Measurements from ENCODE around the gene APOC1.

DNA sequence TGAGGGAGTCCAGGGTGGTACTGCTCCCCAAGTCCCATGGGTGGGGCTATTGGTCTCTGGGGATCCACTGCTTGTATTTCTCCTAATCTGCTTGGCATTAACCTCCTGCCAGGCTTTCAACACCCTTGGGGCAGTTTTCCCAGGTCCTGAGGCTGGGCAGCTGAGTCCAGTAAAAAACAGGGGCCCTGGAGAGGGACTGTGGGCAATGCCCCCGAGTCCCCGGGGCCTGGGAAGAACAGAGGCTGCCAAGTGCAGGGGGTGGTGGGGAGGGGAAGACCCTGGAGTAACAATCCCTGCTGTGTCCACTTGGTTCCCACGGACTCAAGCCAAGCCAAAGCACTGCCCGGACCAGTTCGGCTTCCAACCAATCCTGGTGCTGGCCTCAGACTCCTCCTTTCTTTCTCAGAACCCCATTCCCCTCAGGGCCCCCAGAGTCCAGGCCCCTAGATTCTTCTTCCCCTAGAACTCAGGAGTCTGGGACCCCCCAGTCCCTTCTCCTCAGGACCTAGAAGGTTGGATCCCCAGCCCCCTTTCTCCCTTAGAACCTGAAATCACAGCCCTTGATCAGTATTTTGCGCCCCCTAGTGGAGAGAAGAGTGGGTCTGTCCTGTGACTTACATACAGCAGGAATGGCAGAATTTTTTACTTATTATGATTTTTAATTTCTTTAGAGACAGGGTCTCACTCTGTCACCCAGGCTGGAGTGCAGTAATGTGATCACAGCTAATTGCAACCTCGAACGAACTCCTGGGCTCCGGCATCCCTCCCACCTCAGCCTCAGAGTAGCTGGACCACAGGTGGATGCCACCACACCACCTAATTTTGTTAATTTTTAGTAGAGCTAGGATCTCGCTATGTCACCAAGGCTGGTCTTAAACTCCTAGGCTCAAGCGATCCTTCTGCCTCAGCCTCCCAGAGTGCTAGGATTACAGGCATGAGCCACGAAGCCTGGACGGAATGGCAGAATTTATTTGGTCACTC is 37.1 kb downstream of the APOC1 start:
- TF ChIP-seq TCF4 (CRISPR knock-in tag; IDR thresholded peaks at IDR 0.05; ENCODE audit: borderline replicate concordance) (no peak), ZNF70 (CRISPR knock-in tag; IDR thresholded peaks at IDR 0.05) (no peak), ZFP3 (CRISPR knock-in tag; IDR thresholded peaks at IDR 0.05) (no peak), GLIS3 (CRISPR knock-in tag; IDR thresholded peaks at IDR 0.05) (no peak), ZNF8 (CRISPR knock-in tag; IDR thresholded peaks at IDR 0.05) (no peak), PATZ1 (CRISPR knock-in tag; IDR thresholded peaks at IDR 0.05; ENCODE audit: borderline replicate concordance) (no peak), PPARA (CRISPR knock-in tag; IDR thresholded peaks at IDR 0.05; ENCODE audit: borderline replicate concordance) (no peak), SNAI2 (CRISPR knock-in tag; IDR thresholded peaks at IDR 0.05) (no peak)
